Measurements from ENCODE around the gene CCM2. TPM values are rescaled to one million over a fixed set of nuclear protein-coding genes. Genes with fewer than 3 reads are reported as not detected.

Gene CCM2
- total RNA-seq, 3 donors from 2014 or later (not counting 1 experiment from before 2014, with no cell fraction given): 66.2 to 104 (median 97.5) TPM

DNA sequence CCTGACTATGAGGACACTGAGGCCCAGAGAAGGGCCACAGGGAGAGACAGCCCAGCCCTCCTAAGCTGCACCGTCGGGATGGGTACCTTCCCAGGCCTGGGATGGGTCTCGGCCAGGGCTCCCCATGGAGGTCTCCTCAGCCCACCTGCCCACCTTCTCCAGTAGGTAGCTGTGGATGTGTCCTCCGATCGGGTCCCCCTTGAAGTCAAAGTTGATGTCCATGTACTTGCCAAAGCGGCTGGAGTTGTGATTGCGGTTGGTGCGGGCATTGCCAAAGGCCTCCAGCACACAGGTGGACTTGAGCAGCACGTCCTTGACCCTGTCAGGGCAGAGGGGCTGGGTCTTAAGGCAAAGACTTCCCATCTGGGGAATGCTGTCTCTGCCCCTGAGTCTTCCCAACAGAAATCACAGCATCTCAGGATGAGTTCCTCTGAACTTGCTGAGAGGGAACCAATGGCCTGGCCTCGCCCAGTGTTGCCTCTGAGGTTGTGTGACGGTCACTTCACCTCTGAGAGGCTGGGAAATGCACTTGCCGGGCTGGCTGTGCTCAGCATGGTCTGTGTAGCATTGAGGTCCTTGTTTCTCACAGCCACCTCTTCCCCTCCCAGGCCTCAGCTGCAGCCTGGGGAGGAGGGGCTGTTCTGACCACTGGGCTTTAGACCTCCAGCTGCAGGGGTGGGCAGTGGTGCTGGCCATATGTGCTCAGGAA is 24.5 kb upstream of the CCM2 start:
- no peak for ATAC-seq
- 94% methylated on average over 12 of the region's 12 CpGs for WGBS (ENCODE audit: insufficient coverage)
- Histone ChIP-seq H3K36me3 (ENCODE audit: control insufficient read depth, insufficient read depth, low read length) (peaks cover 66% of the 10 kb centered on the region), H3K9me3 (ENCODE audit: control insufficient read depth, insufficient read depth, low read length) (no peaks in the 10 kb centered on the region), H3K4me3 (ENCODE audit: low read length) (no peak overlapping the region), H3K27ac (ENCODE audit: low read length) (peak overlapping the region; percentile 96), H3K4me1 (ENCODE audit: control insufficient read depth, insufficient read depth, low read length) (peaks cover 71% of the 10 kb centered on the region), H3K27me3 (ENCODE audit: control insufficient read depth, insufficient read depth, low read length) (no peaks in the 10 kb centered on the region)
- Mint-ChIP-seq H3K36me3 (no peaks in the 10 kb centered on the region), H3K4me1 (peaks cover 51 to 70% of the 10 kb centered on the region in 2 donors), H3K9me3 (no peaks in the 10 kb centered on the region), H3K27me3 (ENCODE audit: low read depth in 2 of 2) (no peaks in the 10 kb centered on the region), H3K27ac (peak overlapping the region; percentile 95 to 99), H3K4me3 (peak overlapping the region; percentile 21)
- no peak for TF ChIP-seq CTCF (IDR thresholded peaks at IDR 0.05)
- intact Hi-C loops (cut with micrococcal nuclease): loop anchor here (5.0 kb wide), 2 partner anchors 128 to 343 kb away; partner anchors contain the start of gene H2AZ2
- no peak for DNase-seq

DNA sequence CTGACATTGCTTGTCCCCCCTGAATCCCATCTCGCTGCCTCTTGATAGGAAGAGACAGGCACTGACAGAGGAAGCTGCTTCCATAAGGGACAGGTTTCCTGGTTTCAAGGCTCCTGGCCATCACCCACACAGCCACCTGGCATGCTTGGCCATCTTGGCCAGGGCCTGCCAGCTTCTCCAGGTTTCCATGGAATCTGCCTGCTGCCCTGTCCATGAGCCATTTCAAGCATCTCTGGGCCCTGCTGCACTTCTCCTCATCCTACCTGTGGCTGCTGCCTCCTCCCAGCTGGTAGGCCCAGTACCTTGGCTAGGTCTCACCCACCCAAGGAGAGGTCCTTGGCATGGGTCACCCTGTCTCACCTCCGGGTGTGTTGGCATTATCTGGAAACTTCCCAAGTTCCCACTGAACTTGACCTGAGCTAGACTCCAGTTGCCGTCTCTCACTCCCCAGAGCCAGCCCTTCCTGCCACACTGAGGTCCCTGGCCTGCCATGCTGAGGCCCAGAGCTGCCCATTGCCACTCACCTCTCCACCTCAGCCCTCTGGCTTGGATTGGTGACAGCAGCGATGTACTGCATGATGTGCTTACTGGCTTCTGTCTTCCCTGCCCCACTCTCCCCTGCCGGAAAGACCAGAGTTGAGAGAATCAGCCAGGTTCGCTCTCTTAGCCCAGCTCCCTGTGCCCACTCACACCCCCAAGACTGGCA is 23.8 kb upstream of the CCM2 start:
- peaks cover 78% of the 10 kb centered on the region for H3K4me1 ChIP-seq (ENCODE audit: control insufficient read depth, insufficient read depth, low read length)
- Mint-ChIP-seq H3K27me3 (ENCODE audit: low read depth in 2 of 2) (no peaks in the 10 kb centered on the region), H3K9me3 (no peaks in the 10 kb centered on the region), H3K27ac (peak overlapping the region; percentile 95 to 99), H3K36me3 (no peaks in the 10 kb centered on the region), H3K4me1 (peaks cover 57 to 77% of the 10 kb centered on the region in 2 donors), H3K4me3 (peak overlapping the region; percentile 97)
- H3K9me3 ChIP-seq (ENCODE audit: control insufficient read depth, insufficient read depth, low read length): no peaks in the 10 kb centered on the region
- WGBS (ENCODE audit: insufficient coverage): 92% methylated on average over 6 of the region's 6 CpGs
- H3K27me3 ChIP-seq (ENCODE audit: control insufficient read depth, insufficient read depth, low read length): no peaks in the 10 kb centered on the region
- no peak for ATAC-seq
- DNase-seq: no peak
- intact Hi-C loops (cut with micrococcal nuclease): loop anchor here (5.0 kb wide), 2 partner anchors 129 to 344 kb away; partner anchors contain the start of gene H2AZ2
- H3K27ac ChIP-seq (ENCODE audit: low read length): peak overlapping the region; percentile 96
- no peak for TF ChIP-seq CTCF (IDR thresholded peaks at IDR 0.05)
- peaks cover 60% of the 10 kb centered on the region for H3K36me3 ChIP-seq (ENCODE audit: control insufficient read depth, insufficient read depth, low read length)
- no peak overlapping the region for H3K4me3 ChIP-seq (ENCODE audit: low read length)

DNA sequence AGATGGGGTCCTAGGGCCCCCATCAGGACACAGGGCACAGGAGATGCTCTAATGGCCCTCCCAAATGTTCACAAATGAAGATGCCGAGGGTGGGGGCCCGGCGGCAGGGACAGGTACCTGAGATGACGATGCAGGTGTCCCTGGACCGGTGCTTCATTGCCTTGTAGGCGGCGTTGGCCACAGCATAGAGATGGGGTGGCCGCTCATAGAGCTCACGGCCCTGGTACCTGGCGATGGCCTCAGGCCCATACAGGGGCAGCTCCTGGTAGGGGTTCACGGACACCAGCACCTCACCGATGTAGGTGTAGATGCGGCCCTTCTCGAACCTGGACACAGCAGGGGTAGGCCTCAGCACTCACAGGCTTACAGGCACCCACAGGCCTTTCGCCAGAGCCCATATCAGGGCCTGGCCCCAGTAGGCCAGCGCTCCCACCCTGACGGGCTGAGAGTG is 23.2 kb upstream of the CCM2 start:
- peak overlapping the region; percentile 96 for H3K27ac ChIP-seq (ENCODE audit: low read length)
- Mint-ChIP-seq H3K27me3 (ENCODE audit: low read depth in 2 of 2) (no peaks in the 10 kb centered on the region), H3K4me1 (peaks cover 57 to 78% of the 10 kb centered on the region in 2 donors), H3K27ac (peak overlapping the region; percentile 95 to 99), H3K9me3 (no peaks in the 10 kb centered on the region), H3K4me3 (peak overlapping the region; percentile 97), H3K36me3 (no peaks in the 10 kb centered on the region)
- no peak for TF ChIP-seq CTCF (IDR thresholded peaks at IDR 0.05)
- 84% methylated on average over 17 of the region's 17 CpGs for WGBS (ENCODE audit: insufficient coverage)
- no peak for DNase-seq
- no peak for ATAC-seq
- H3K9me3 ChIP-seq (ENCODE audit: control insufficient read depth, insufficient read depth, low read length): no peaks in the 10 kb centered on the region
- no peaks in the 10 kb centered on the region for H3K27me3 ChIP-seq (ENCODE audit: control insufficient read depth, insufficient read depth, low read length)
- H3K4me3 ChIP-seq (ENCODE audit: low read length): peak overlapping the region; percentile 93
- H3K36me3 ChIP-seq (ENCODE audit: control insufficient read depth, insufficient read depth, low read length): peaks cover 58% of the 10 kb centered on the region
- H3K4me1 ChIP-seq (ENCODE audit: control insufficient read depth, insufficient read depth, low read length): peaks cover 84% of the 10 kb centered on the region
- intact Hi-C loops (cut with micrococcal nuclease): loop anchor here (1.0 to 5.0 kb wide), 3 partner anchors 10 to 344 kb away; partner anchors contain the start of gene H2AZ2
